Mesodermal cell (in vitro differentiated cells): ENCODE measurements around the gene CCDC196.
"Not testable (repeated sequence)": the region's sequence is repeated elsewhere in the genome, so short reads cannot be mapped to it uniquely, and the experiment has no call there.

ENCODE experiments used
- H3K27ac ChIP-seq: 2 replicates; pipeline ENCODE4 v1.7.0; 2013; ENCODE audit warnings: mild to moderate bottlenecking, low read depth, low read length, moderate library complexity; ENCODE audit not compliant: severe bottlenecking
- H3K36me3 ChIP-seq: 2 replicates; pipeline ENCODE4 v1.7.1; 2013; ENCODE audit warnings: mild to moderate bottlenecking, low read length, moderate library complexity; ENCODE audit not compliant: control insufficient read depth, insufficient read depth
- H3K4me1 ChIP-seq: one replicate; pipeline ENCODE4 v1.7.1; 2013; ENCODE audit warnings: mild to moderate bottlenecking, low read length; ENCODE audit not compliant: insufficient read depth, control insufficient read depth, poor library complexity, severe bottlenecking
- H3K4me3 ChIP-seq: 2 replicates; pipeline ENCODE4 v1.7.0; 2013; ENCODE audit warnings: low read length, control low read depth, mild to moderate bottlenecking; ENCODE audit not compliant: insufficient read depth, poor library complexity, severe bottlenecking; ENCODE audit errors: extremely low read depth
- H3K9me3 ChIP-seq: 2 replicates; pipeline ENCODE4 v1.7.1; 2013; ENCODE audit warnings: mild to moderate bottlenecking, low read length, moderate library complexity; ENCODE audit not compliant: control insufficient read depth
- WGBS, 2 experiments: methylation state at CpG; one replicate each; pipeline ENCODE4 v1.1.5; 2013; ENCODE audit warnings: missing lambda C conversion rate in 2 of 2; ENCODE audit not compliant: insufficient coverage in 2 of 2; 5-methylcytosine and 5-hydroxymethylcytosine counted together

The CCDC196 gene

DNA sequence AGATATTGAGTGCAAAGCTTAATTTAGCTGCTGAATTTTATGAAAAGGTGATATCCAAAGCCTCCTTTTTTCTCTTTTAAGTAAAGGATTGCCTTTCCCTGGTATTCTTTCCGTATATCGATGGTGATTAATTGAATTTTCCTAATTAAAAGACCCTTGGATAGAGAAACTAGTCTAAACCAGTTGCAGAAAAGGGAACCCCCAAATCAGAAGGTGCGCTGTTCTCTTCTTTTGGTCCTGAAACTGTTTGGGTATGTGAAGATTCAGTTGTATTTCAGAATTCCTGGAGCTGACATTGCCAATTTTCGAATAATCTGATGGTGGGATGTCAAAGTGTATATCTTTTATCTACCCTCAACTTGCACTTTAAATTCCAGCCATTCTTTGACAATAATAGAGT is 23.7 kb downstream of the CCDC196 start:
- no peaks in the 10 kb centered on the region for H3K4me1 ChIP-seq
- H3K9me3 ChIP-seq, result no peaks in the 10 kb centered on the region
- H3K4me3 ChIP-seq, result peak overlapping the region; percentile 90
- WGBS, 2 experiments, result 60 to 80% methylated on average over 1 of the region's 4 CpGs
- H3K36me3 ChIP-seq, result no peaks in the 10 kb centered on the region
- no peak overlapping the region for H3K27ac ChIP-seq

DNA sequence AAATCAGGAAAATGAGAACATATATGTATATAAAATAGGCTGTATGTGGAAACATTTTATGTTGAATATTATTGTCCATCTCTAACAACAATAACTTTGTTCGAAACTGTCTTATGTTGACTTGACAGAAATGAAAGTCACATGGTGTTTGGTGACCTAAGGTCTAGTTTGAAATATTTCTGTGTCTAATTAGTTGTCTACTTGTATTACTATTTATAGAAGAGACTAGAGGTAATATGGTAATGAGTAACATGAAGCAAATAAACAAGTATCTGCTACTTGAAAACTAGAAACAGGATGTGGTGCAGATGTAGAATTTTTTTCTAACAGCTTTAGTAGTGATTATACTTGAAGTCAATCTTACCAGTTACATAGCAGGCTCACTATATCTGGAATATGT is 25.7 kb downstream of the CCDC196 start:
- no peak overlapping the region for H3K27ac ChIP-seq
- no peaks in the 10 kb centered on the region for H3K4me1 ChIP-seq
- WGBS, 2 experiments, result no CpG with 5 or more reads among the region's 1 CpG
- no peak overlapping the region for H3K4me3 ChIP-seq
- no peaks in the 10 kb centered on the region for H3K9me3 ChIP-seq
- H3K36me3 ChIP-seq, result no peaks in the 10 kb centered on the region

DNA sequence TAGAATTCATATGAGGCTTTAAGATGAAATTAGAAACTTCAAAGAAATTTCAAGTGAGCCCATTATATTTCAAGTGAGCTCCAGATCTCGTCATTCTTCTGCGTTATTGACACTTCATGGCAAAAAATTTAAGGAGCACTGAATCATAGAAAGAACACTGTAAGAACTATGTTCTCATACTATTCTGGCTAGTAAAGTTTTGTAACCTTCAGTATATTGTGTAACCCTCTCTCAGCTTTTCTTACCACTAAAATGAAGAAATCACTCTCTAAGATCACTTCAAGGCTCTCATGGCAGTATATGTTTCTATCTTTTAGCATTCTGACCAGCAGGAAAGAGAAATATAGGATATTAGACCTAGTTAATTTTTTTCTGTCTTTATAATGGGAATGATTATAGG is 28.0 kb downstream of the CCDC196 start:
- no peak overlapping the region for H3K4me3 ChIP-seq
- no peaks in the 10 kb centered on the region for H3K4me1 ChIP-seq
- H3K36me3 ChIP-seq, result no peaks in the 10 kb centered on the region
- H3K9me3 ChIP-seq, result peaks cover 7% of the 10 kb centered on the region
- H3K27ac ChIP-seq, result no peak overlapping the region
- 100% methylated on average over 1 to 2 of the region's 2 CpGs for WGBS, 2 experiments

DNA sequence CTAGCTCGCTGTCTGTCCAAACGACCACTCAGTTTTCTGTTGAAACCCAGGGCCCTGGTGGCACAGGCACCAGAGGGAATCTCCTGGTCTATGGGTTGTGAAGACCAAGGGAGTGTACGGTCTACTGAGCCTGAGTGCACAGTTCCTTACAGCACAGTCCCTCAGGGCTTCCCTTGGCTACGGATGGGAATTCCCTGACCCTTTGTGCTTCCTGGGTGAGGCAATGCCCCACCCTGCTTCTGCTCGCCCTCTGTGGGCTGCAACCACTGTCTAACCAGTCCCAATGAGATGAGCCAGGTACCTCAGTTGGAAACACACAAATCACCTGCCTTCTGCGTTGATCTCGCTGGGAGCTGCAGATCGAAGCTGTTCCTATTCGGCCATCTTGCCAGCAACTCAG is 44.4 kb downstream of the CCDC196 start:
- Histone ChIP-seq H3K27ac (no peak overlapping the region), H3K4me1 (no peaks in the 10 kb centered on the region), H3K9me3 (no peaks in the 10 kb centered on the region), H3K4me3 (no peak overlapping the region), H3K36me3 (no peaks in the 10 kb centered on the region)
- 87 to 95% methylated on average over 4 to 6 of the region's 9 CpGs for WGBS, 2 experiments

DNA sequence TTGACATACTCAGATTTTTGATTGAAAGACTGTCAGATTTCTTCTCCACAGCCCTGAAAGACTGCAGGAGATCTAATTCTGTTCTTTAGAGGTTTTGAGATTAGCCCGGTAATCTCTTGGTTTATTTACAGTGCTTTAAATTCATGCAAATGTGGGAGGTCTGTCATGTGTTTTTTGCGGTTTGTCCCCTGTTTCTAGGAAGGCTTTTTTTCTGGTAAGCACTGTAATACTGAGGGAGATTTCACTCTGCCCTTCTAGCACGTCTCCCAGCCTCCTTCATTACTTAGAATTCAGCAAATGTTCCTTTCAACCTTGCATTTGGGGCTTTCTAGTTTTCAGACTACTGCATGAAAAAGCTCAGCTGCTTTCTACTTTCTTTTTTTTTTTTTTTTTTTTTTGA is 52.9 kb downstream of the CCDC196 start:
- Histone ChIP-seq H3K4me1 (no peaks in the 10 kb centered on the region), H3K36me3 (no peaks in the 10 kb centered on the region), H3K9me3 (no peaks in the 10 kb centered on the region), H3K27ac (no peak overlapping the region), H3K4me3 (no peak overlapping the region)
- 80 to 90% methylated on average over 2 of the region's 3 CpGs for WGBS, 2 experiments

DNA sequence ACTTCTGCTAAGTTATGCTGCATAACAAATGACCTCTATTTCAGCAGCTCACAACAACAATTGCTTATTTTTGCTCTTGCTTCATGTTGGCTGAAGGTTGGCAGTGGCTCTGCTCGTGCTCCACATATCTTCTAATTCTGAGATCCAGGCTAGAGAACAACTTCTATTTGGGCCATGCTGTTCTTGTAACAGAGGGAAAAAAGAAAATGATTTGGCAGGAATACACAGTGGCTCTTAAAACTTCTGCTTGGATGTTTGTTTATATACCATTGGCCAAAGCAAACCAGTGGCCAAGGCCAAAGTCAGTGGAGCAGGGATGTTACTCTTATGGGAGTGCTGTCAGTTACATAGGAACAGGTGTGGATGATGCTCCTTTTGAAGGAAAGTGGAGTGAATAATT is 53.9 kb downstream of the CCDC196 start:
- no peaks in the 10 kb centered on the region for H3K4me1 ChIP-seq
- H3K36me3 ChIP-seq, result no peaks in the 10 kb centered on the region
- H3K4me3 ChIP-seq, result no peak overlapping the region
- WGBS, 2 experiments, result 100% methylated on average over 1 of the region's 1 CpG; no CpG with 5 or more reads in 1 of the 2 experiments
- no peak overlapping the region for H3K27ac ChIP-seq
- no peaks in the 10 kb centered on the region for H3K9me3 ChIP-seq

DNA sequence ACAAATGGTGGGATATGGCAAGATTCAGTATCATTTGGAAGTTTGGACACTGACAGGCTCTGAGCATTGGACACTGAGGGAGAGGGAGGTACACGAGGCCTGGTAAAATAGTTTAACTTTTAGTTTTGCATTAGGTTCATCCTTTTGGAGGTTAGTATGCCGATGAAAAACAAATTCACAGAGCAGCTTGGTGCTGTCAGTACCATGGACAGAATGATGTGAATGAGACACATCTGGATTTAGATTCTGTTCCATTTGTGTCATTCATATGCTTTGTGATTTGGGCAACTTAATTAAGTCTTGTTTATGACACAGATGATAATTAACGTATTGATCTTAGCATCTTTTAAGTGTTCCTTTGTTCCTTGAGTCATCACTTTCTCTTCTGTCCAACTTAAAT is 55.5 kb downstream of the CCDC196 start:
- WGBS, 2 experiments, result 83 to 91% methylated on average over 2 of the region's 3 CpGs
- Histone ChIP-seq H3K4me1 (no peaks in the 10 kb centered on the region), H3K36me3 (no peaks in the 10 kb centered on the region), H3K27ac (no peak overlapping the region), H3K9me3 (no peaks in the 10 kb centered on the region), H3K4me3 (no peak overlapping the region)

DNA sequence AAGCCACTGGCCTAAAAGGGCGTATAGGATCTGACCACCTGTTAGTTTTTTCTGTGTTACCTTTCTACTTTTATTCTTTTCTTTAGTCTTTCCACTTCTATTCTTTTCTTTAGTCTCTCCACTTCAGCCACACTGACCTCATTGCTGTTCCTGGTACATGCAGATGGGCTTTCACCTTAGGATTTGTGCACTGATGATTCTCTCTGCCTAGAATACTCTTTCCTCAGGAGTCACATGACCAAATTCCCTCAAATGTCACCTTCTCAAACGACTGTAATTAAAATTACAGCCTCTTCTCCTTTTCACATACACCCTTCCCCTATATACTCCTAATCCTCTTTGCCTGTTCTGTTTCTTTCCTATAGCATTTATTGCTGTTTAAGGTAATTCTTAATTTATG is 57.8 kb downstream of the CCDC196 start:
- H3K4me1 ChIP-seq, result no peaks in the 10 kb centered on the region
- no peak overlapping the region for H3K27ac ChIP-seq
- H3K36me3 ChIP-seq, result no peaks in the 10 kb centered on the region
- H3K9me3 ChIP-seq, result no peaks in the 10 kb centered on the region
- no peak overlapping the region for H3K4me3 ChIP-seq
- WGBS, 2 experiments, result 82 to 86% methylated on average over 2 of the region's 2 CpGs

DNA sequence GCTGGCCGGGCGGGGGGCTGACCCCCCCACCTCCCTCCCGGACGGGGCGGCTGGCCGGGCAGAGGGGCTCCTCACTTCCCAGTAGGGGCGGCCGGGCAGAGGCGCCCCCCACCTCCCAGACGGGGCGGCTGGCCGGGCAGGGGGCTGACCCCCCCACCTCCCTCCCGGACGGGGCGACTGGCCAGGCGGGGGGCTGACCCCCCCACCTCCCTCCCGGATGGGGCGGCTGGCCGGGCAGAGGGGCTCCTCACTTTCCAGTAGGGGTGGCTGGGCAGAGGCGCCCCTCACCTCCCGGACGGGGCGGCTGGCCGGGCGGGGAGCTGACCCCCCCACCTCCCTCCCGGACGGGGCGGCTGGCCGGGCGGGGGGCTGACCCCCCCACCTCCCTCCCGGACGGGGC is 59.0 kb downstream of the CCDC196 start:
- H3K36me3 ChIP-seq, H3K27ac ChIP-seq, H3K4me3 ChIP-seq, H3K9me3 ChIP-seq, H3K4me1 ChIP-seq: not testable (repeated sequence)
- 100% methylated on average over 3 of the region's 32 CpGs; no CpG with 5 or more reads in 1 of the 2 experiments for WGBS, 2 experiments

DNA sequence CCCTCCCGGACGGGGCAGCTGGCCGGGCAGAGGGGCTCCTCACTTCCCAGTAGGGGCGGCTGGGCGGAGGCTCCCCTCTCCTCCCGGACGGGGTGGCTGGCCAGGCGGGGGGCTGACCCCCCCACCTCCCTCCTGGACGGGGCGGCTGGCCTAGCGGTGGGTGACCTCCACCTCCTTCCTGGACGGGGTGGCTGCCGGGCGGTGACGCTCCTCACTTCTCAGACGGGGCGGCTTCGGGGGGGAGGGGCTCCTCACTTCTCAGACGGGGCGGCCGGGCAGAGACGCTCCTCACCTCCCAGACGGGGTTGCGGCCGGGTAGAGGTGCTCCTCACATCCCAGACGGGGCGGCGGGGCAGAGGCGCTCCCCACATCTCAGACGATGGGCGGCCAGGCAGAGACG is 59.6 kb downstream of the CCDC196 start:
- H3K4me1 ChIP-seq, result not testable (repeated sequence)

More for the DNA sequence above, 59.6 kb downstream of the CCDC196 start:
- H3K36me3 ChIP-seq, H3K9me3 ChIP-seq, H3K4me3 ChIP-seq, H3K27ac ChIP-seq: not testable (repeated sequence)
- WGBS, 2 experiments, result 97 to 98% methylated on average over 7 to 13 of the region's 32 CpGs
